Measurements from ENCODE around the gene CECR2. TPM values are rescaled to one million over a fixed set of nuclear protein-coding genes. Genes with fewer than 3 reads are reported as not detected.
"Not testable (repeated sequence)": the region's sequence is repeated elsewhere in the genome, so short reads cannot be mapped to it uniquely, and the experiment has no call there.

CECR2 gene
- total and polyA plus RNA-seq, 2 experiments from 2014 or later, result 4.6 to 32.3 TPM

DNA sequence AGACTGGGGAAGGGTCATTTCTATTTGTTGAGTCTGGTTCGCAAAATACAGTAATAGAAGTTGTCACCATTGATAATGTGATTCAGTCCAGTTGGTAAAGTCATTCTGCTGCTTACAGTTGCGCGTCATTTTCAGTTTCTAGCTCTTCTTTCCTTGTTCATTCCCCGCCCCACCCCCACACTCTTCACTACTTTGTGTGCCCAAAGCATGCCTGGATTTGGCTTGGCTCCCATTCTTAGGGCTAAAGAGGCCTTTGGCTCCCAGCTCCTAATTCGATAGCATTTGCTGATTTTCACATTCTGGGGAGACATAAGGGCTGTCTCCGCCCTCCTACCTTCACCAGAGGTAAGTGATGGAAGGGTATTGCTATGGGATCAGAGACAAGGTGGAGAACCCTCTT is 43.0 kb downstream of the CECR2 start:
- Histone ChIP-seq H3K27ac (peak overlapping the region; percentile 73), H3K9me3 (ENCODE audit: low read depth) (no peaks in the 10 kb centered on the region), H3K36me3 (no peaks in the 10 kb centered on the region), H3K27me3 (no peaks in the 10 kb centered on the region), H3K4me3 (no peak overlapping the region), H3K4me1 (ENCODE audit: low read depth) (peaks cover 31% of the 10 kb centered on the region)
- TF ChIP-seq, protein P1, sequence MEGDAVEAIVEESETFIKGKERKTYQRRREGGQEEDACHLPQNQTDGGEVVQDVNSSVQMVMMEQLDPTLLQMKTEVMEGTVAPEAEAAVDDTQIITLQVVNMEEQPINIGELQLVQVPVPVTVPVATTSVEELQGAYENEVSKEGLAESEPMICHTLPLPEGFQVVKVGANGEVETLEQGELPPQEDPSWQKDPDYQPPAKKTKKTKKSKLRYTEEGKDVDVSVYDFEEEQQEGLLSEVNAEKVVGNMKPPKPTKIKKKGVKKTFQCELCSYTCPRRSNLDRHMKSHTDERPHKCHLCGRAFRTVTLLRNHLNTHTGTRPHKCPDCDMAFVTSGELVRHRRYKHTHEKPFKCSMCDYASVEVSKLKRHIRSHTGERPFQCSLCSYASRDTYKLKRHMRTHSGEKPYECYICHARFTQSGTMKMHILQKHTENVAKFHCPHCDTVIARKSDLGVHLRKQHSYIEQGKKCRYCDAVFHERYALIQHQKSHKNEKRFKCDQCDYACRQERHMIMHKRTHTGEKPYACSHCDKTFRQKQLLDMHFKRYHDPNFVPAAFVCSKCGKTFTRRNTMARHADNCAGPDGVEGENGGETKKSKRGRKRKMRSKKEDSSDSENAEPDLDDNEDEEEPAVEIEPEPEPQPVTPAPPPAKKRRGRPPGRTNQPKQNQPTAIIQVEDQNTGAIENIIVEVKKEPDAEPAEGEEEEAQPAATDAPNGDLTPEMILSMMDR (IDR thresholded peaks at IDR 0.05; ENCODE audit: low read depth, low read length), result no peak
- DNase-seq (ENCODE audit: low read depth in 1 of 2, low spot score in 1 of 2), result peak in 1 of 2 donors; percentile 40

- TF ChIP-seq, protein P1 (IDR thresholded peaks at IDR 0.05; ENCODE audit: low read depth, low read length), result no peak
- Histone ChIP-seq H3K4me1 (ENCODE audit: low read depth) (peaks cover 22% of the 10 kb centered on the region), H3K36me3 (no peaks in the 10 kb centered on the region), H3K9me3 (ENCODE audit: low read depth) (no peaks in the 10 kb centered on the region), H3K4me3 (no peak overlapping the region), H3K27ac (no peak overlapping the region), H3K27me3 (no peaks in the 10 kb centered on the region)
- no peak for DNase-seq (ENCODE audit: low read depth in 1 of 2, low spot score in 1 of 2)
These were observed 49.6 kb downstream of the CECR2 start for GRCh38 chr22:17418890-17419324.

DNA sequence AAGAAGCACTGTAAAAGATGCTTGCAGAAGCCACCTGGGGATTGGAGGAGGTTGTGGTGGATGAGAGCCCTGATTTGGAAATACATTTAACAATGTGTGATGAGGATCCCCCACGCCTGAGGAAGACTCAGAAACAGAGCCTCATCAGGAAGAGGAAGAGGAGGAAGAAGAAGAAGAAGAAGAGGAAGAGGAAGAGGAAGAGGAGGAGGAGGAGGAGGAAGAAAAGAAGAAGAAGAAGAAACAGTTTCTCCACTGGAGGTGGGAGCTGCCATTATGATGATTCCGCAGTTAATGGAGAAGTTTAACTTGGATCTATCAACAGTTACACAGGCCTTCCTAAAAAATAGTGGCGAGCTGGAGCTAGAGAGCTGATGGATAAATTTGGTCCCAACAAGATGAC is 50.1 kb downstream of the CECR2 start:
- H3K27me3 ChIP-seq, result no peaks in the 10 kb centered on the region
- H3K36me3 ChIP-seq, result no peaks in the 10 kb centered on the region
- no peaks in the 10 kb centered on the region for H3K9me3 ChIP-seq (ENCODE audit: low read depth)
- peaks cover 22% of the 10 kb centered on the region for H3K4me1 ChIP-seq (ENCODE audit: low read depth)
- DNase-seq (ENCODE audit: low read depth in 1 of 2, low spot score in 1 of 2), result no peak
- TF ChIP-seq, protein P1 (IDR thresholded peaks at IDR 0.05; ENCODE audit: low read depth, low read length), result no peak
- H3K27ac ChIP-seq, result no peak overlapping the region
- H3K4me3 ChIP-seq, result no peak overlapping the region

GRCh38 chr22:17422736-17423343 is 53.6 kb downstream of the CECR2 start:
- H3K4me1 ChIP-seq (ENCODE audit: low read depth), result peaks cover 10% of the 10 kb centered on the region
- no peak overlapping the region for H3K4me3 ChIP-seq
- no peak for DNase-seq (ENCODE audit: low read depth in 1 of 2, low spot score in 1 of 2)
- H3K27ac ChIP-seq, result peak overlapping the region; percentile 73
- TF ChIP-seq, protein P1 (IDR thresholded peaks at IDR 0.05; ENCODE audit: low read depth, low read length), result no peak
- H3K27me3 ChIP-seq, result no peaks in the 10 kb centered on the region
- no peaks in the 10 kb centered on the region for H3K9me3 ChIP-seq (ENCODE audit: low read depth)
- no peaks in the 10 kb centered on the region for H3K36me3 ChIP-seq

DNA sequence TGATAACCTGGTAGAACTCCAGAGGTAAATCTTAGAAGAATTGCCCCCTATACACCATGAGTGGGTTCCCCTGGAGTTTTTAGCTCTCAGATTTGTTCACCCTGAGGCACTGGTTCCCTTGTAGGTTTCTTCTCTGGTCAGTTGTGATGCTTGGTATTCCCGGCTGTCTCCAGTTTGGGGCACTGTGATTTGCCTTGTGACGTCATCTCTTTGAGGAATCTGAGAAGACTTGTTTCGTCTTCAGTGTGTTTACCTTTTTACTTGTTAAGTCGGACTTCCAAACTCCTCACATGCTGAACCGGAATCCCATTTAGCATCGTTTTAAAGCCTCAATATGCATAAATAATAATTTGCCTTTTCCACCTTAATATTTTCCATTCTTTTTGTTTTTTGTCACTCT is 54.4 kb downstream of the CECR2 start:
- no peak for DNase-seq (ENCODE audit: low read depth in 1 of 2, low spot score in 1 of 2)
- Histone ChIP-seq H3K36me3 (no peaks in the 10 kb centered on the region), H3K4me1 (ENCODE audit: low read depth) (peaks cover 9% of the 10 kb centered on the region), H3K27ac (peak overlapping the region; percentile 73), H3K4me3 (no peak overlapping the region), H3K27me3 (no peaks in the 10 kb centered on the region), H3K9me3 (ENCODE audit: low read depth) (no peaks in the 10 kb centered on the region)
- TF ChIP-seq, protein P1 (IDR thresholded peaks at IDR 0.05; ENCODE audit: low read depth, low read length), result no peak

DNA sequence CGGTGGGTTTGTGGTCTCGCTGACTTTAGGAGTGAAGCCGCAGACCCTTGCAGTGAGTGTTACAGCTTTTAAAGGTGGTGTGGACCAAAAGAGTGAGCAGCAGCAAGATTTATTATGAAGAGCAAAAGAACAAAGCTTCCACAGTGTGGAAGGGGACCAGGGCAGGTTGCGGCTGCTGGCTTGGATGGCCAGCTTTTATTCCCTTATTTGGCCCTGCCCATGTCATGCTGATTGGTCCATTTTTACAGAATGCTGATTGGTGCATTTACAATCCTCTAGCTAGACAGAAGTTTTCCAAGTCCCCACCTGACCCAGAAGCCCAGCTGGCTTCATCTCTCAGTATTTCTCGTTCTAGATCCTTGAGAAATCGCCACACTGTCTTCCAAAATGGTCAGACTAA is 58.3 kb downstream of the CECR2 start:
- H3K36me3 ChIP-seq; H3K27ac ChIP-seq; H3K27me3 ChIP-seq; DNase-seq (ENCODE audit: low read depth in 1 of 2, low spot score in 1 of 2); H3K9me3 ChIP-seq (ENCODE audit: low read depth); H3K4me3 ChIP-seq: not testable (repeated sequence)
- peaks cover 15% of the 10 kb centered on the region for H3K4me1 ChIP-seq (ENCODE audit: low read depth)

Measured in cardiac muscle cell (in vitro differentiated cells and primary cell).